GM23338 (cell line): Measurements from ENCODE around the gene CYB5A.

Experiments
- EZH2 ChIP-seq: fragments of 200-600 bp; sonication (generic); IDR thresholded peaks from one replicate; pipeline ENCODE4 v1.8.0; 2017; ENCODE audit warnings: antibody characterized with exemption, mild to moderate bottlenecking, low read depth; ENCODE audit not compliant: unreplicated experiment
- EZH2phosphoT487 ChIP-seq: fragments of 200-600 bp; sonication (generic); IDR thresholded peaks from one replicate; pipeline ENCODE4 v1.8.1; 2018; ENCODE audit warnings: antibody characterized with exemption; ENCODE audit not compliant: unreplicated experiment
- JUNB ChIP-seq: IDR thresholded peaks from one replicate; pipeline ENCODE4 v1.6.1; 2016; ENCODE audit warnings: antibody characterized with exemption; ENCODE audit not compliant: unreplicated experiment
- NANOG ChIP-seq: IDR thresholded peaks from 2 replicates; pipeline ENCODE4 v1.6.1; 2016; ENCODE audit warnings: antibody characterized with exemption, borderline replicate concordance
- POLR2AphosphoS5 ChIP-seq: IDR thresholded peaks from 2 replicates; pipeline ENCODE4 v1.6.1; 2016; ENCODE audit warnings: antibody characterized with exemption, low read depth
- ZNF114 ChIP-seq: fragments of 250-450 bp; sonication (Bioruptor Pico); IDR thresholded peaks from 2 replicates; pipeline ENCODE4 v1.5.0; 2020; ENCODE audit warnings: mild to moderate bottlenecking, moderate library complexity
- TF ChIP-seq, protein P1 (sequence below), 2 experiments: fragments of 200-600 bp in 1 of 2; sonication (generic) in 1 of 2; conservative IDR thresholded peaks; 2 replicates each; pipeline versions ENCODE4 v1.5.1 to v1.6.1; 2016 to 2017; ENCODE audit warnings: antibody characterized with exemption in 2 of 2, low read depth in 2 of 2, mild to moderate bottlenecking in 2 of 2, moderate library complexity in 1 of 2

DNA sequence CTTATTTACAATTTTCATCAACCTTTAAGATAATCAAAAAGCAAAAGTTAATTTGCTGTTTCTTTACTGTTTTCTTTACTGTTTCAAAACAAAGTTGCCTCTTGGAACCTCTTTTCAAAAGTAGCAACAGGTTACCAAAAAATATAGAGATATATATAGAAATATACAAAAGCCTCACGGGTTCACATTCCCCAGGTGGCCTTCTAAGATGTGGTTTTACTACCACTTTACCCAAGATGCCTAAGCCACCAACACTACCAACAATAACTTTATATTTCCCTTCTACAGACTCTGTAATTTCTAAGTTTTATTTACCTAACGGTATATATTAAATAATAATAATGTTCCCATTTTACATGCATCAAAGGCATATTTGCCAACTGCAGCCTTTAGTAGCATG is 4.9 kb downstream of the CYB5A start:
- TF ChIP-seq POLR2AphosphoS5: no peak
- no peak for TF ChIP-seq EZH2phosphoT487
- no peak for TF ChIP-seq ZNF114
- TF ChIP-seq, protein P1, sequence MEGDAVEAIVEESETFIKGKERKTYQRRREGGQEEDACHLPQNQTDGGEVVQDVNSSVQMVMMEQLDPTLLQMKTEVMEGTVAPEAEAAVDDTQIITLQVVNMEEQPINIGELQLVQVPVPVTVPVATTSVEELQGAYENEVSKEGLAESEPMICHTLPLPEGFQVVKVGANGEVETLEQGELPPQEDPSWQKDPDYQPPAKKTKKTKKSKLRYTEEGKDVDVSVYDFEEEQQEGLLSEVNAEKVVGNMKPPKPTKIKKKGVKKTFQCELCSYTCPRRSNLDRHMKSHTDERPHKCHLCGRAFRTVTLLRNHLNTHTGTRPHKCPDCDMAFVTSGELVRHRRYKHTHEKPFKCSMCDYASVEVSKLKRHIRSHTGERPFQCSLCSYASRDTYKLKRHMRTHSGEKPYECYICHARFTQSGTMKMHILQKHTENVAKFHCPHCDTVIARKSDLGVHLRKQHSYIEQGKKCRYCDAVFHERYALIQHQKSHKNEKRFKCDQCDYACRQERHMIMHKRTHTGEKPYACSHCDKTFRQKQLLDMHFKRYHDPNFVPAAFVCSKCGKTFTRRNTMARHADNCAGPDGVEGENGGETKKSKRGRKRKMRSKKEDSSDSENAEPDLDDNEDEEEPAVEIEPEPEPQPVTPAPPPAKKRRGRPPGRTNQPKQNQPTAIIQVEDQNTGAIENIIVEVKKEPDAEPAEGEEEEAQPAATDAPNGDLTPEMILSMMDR (conservative IDR thresholded peaks at IDR 0.05; ENCODE audit: low read depth in 2 of 2): no peak
- no peak for TF ChIP-seq JUNB
- TF ChIP-seq NANOG: no peak
- no peak for TF ChIP-seq EZH2
